GM18858 (cell line): Measurements from ENCODE around the gene MATK.

Experiments used
- ATAC-seq: cut with Tn5 transposase; IDR thresholded peaks from one replicate; pipeline ENCODE4 v1.9.1; 2021; ENCODE audit not compliant: unreplicated experiment

Gene MATK

GRCh38 chr19:3751236-3751635 is 34.9 kb downstream of the MATK start:
- ATAC-seq, result no peak

- no peak for ATAC-seq
These were observed 36.0 kb downstream of the MATK start for GRCh38 chr19:3750211-3750610.

GRCh38 chr19:3748965-3749364 is 37.2 kb downstream of the MATK start:
- ATAC-seq, result no peak

- ATAC-seq, result no peak
These were observed 39.7 kb downstream of the MATK start for GRCh38 chr19:3746371-3747056.

- ATAC-seq, result no peak
These were observed 40.7 kb downstream of the MATK start for GRCh38 chr19:3745363-3746045.

GRCh38 chr19:3743486-3743885 is 42.7 kb downstream of the MATK start:
- ATAC-seq, result no peak

- no peak for ATAC-seq
These were observed 45.8 kb downstream of the MATK start for GRCh38 chr19:3740431-3740830.

GRCh38 chr19:3738477-3739220 is 47.5 kb downstream of the MATK start:
- ATAC-seq, result no peak

GRCh38 chr19:3737487-3738205 is 48.5 kb downstream of the MATK start:
- ATAC-seq, result no peak

GRCh38 chr19:3736106-3736724 is 50.0 kb downstream of the MATK start:
- ATAC-seq, result no peak

- ATAC-seq, result no peak
These were observed 51.9 kb downstream of the MATK start for GRCh38 chr19:3734310-3734600.

- no peak for ATAC-seq
These were observed 52.5 kb downstream of the MATK start for GRCh38 chr19:3733549-3734309.

- ATAC-seq, result no peak
These were observed 54.1 kb downstream of the MATK start for GRCh38 chr19:3732108-3732507.

- no peak for ATAC-seq
These were observed 55.7 kb downstream of the MATK start for GRCh38 chr19:3730457-3730958.
